ENCODE data around the gene ATPAF1. TPM values are rescaled to one million over a fixed set of nuclear protein-coding genes. Genes with fewer than 3 reads are reported as not detected.

Gene ATPAF1
- total RNA-seq, 1 donor from 2014 or later = 37.8 TPM

DNA sequence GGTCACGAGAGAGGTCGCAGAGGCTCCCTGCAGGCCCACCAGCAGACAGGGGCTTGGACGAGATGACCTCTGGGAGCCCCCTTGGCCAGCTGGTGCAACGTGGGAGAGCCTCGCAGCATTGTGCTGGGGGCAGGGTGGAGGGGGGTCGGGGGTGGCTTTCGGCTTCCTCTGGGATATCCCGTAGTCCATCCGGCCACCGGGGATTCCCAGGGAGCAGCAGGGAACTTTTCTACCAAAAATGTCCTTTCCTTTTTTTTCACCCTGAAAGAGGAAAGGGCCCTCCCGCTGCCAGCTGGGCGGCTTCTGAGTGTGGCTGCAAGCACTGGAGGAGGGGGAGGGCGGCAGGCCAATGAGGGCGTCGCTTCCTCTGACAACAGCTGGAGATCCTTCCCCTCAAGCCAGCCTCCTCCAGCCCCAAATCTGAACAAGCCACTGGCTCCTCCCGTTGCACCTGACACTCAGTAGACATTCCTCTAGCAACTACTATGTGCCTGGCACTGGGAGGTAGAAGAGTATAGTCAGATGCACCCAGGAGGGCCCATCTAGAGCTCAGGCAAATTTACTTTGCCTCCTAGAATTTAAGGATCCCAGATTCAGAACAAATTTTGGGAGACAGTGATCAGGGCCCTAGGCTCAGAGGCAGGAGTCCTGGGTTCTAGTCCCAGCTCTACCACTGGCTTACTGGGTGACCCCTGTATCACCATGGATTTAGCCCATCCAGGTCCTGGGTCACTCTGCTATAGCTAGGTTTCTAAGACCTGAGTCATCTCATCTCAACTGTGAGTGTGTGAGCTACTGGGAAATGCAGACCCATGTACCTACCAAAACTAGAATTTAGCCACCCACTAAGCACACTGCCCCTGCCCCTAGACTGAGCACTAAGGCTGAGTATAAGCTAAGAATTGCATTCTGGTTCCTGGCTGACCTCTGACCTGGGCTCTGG lies 54.2 kb downstream of the ATPAF1 start:
- Mint-ChIP-seq H3K27me3 (ENCODE audit: unreplicated experiment) (peaks cover 11% of the 10 kb centered on the region), H3K36me3 (ENCODE audit: unreplicated experiment) (no peaks in the 10 kb centered on the region), H3K9me3 (ENCODE audit: unreplicated experiment) (peaks cover 7% of the 10 kb centered on the region), H3K4me3 (ENCODE audit: unreplicated experiment) (no peak overlapping the region), H3K27ac (ENCODE audit: unreplicated experiment) (peak overlapping the region; percentile 40), H3K4me1 (ENCODE audit: low read depth, unreplicated experiment) (peaks cover 3% of the 10 kb centered on the region)
- TF ChIP-seq, protein P1, sequence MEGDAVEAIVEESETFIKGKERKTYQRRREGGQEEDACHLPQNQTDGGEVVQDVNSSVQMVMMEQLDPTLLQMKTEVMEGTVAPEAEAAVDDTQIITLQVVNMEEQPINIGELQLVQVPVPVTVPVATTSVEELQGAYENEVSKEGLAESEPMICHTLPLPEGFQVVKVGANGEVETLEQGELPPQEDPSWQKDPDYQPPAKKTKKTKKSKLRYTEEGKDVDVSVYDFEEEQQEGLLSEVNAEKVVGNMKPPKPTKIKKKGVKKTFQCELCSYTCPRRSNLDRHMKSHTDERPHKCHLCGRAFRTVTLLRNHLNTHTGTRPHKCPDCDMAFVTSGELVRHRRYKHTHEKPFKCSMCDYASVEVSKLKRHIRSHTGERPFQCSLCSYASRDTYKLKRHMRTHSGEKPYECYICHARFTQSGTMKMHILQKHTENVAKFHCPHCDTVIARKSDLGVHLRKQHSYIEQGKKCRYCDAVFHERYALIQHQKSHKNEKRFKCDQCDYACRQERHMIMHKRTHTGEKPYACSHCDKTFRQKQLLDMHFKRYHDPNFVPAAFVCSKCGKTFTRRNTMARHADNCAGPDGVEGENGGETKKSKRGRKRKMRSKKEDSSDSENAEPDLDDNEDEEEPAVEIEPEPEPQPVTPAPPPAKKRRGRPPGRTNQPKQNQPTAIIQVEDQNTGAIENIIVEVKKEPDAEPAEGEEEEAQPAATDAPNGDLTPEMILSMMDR (IDR thresholded peaks at IDR 0.05; ENCODE audit: partially characterized antibody, unreplicated experiment) = no peak
- DNase-seq = peak; percentile 59

- H3K4me1 Mint-ChIP-seq (ENCODE audit: low read depth, unreplicated experiment) = peaks cover 3% of the 10 kb centered on the region
- H3K27me3 Mint-ChIP-seq (ENCODE audit: unreplicated experiment) = peaks cover 12% of the 10 kb centered on the region
- H3K36me3 Mint-ChIP-seq (ENCODE audit: unreplicated experiment) = no peaks in the 10 kb centered on the region
- H3K9me3 Mint-ChIP-seq (ENCODE audit: unreplicated experiment) = peaks cover 8% of the 10 kb centered on the region
- no peak overlapping the region for H3K4me3 Mint-ChIP-seq (ENCODE audit: unreplicated experiment)
- TF ChIP-seq, protein P1 (IDR thresholded peaks at IDR 0.05; ENCODE audit: partially characterized antibody, unreplicated experiment) = no peak
- no peak for DNase-seq
- H3K27ac Mint-ChIP-seq (ENCODE audit: unreplicated experiment) = peak overlapping the region; percentile 40
Observed at GRCh38 chr1:46612937-46613660, 55.1 kb downstream of the ATPAF1 start.

DNA sequence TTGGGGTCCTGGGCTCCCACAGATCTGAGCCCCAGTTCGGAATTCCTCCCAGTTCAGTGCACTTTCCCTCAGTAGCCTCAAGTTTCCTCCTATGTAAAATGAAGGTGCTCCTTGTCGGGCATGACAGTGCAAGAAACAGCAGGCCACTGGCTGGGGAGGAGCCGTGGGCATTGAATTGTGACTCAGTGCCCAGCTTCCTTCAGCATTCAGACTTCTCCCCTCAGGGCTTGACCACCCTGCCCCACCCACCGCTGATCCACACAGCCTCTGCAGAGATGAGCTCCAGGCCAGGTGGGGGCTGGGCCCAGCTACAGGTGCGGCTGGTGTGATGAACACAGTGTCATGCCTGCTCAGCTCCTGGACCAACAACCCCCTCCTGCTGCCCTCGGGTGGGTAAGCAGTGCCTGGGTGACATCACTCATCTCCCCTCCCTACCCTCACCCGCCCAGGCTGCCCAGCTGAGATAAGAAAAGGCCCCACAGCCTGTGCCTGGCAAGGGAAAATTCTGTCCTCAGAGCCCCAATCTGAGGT lies 56.4 kb downstream of the ATPAF1 start:
- no peak overlapping the region for H3K4me3 Mint-ChIP-seq (ENCODE audit: unreplicated experiment)
- peaks cover 2% of the 10 kb centered on the region for H3K27me3 Mint-ChIP-seq (ENCODE audit: unreplicated experiment)
- TF ChIP-seq, protein P1 (IDR thresholded peaks at IDR 0.05; ENCODE audit: partially characterized antibody, unreplicated experiment) = no peak
- H3K4me1 Mint-ChIP-seq (ENCODE audit: low read depth, unreplicated experiment) = peaks cover 5% of the 10 kb centered on the region
- H3K9me3 Mint-ChIP-seq (ENCODE audit: unreplicated experiment) = peaks cover 5% of the 10 kb centered on the region
- H3K36me3 Mint-ChIP-seq (ENCODE audit: unreplicated experiment) = no peaks in the 10 kb centered on the region
- no peak overlapping the region for H3K27ac Mint-ChIP-seq (ENCODE audit: unreplicated experiment)
- no peak for DNase-seq

- DNase-seq = no peak
- H3K4me1 Mint-ChIP-seq (ENCODE audit: low read depth, unreplicated experiment) = peaks cover 2% of the 10 kb centered on the region
- H3K27me3 Mint-ChIP-seq (ENCODE audit: unreplicated experiment) = peaks cover 8% of the 10 kb centered on the region
- H3K9me3 Mint-ChIP-seq (ENCODE audit: unreplicated experiment) = peaks cover 4% of the 10 kb centered on the region
- TF ChIP-seq, protein P1 (IDR thresholded peaks at IDR 0.05; ENCODE audit: partially characterized antibody, unreplicated experiment) = no peak
- H3K36me3 Mint-ChIP-seq (ENCODE audit: unreplicated experiment) = no peaks in the 10 kb centered on the region
- H3K27ac Mint-ChIP-seq (ENCODE audit: unreplicated experiment) = no peak overlapping the region
- no peak overlapping the region for H3K4me3 Mint-ChIP-seq (ENCODE audit: unreplicated experiment)
Observed at GRCh38 chr1:46607345-46608130, 60.6 kb downstream of the ATPAF1 start.
